CD4-positive, alpha-beta T cell treated with Interleukin-12 subunit alpha and Interleukin-12 subunit beta, for 1 hour (primary cell): Measurements from ENCODE around the gene SEC61A1.

Experiments
- DNase-seq: peaks from one replicate; pipeline ENCODE4 v3.0.0-alpha.2; 2020

Gene SEC61A1

GRCh38 chr3:128078322-128078721 is 26.1 kb downstream of the SEC61A1 start:
- DNase-seq: no peak

GRCh38 chr3:128078875-128079274 is 26.6 kb downstream of the SEC61A1 start:
- DNase-seq: no peak

GRCh38 chr3:128079823-128080222 is 27.6 kb downstream of the SEC61A1 start:
- no peak for DNase-seq

GRCh38 chr3:128080323-128081080 is 28.3 kb downstream of the SEC61A1 start:
- DNase-seq: no peak

- no peak for DNase-seq
Measured at GRCh38 chr3:128081226-128081625, 29.0 kb downstream of the SEC61A1 start.

GRCh38 chr3:128081846-128082245 is 29.6 kb downstream of the SEC61A1 start:
- no peak for DNase-seq

- no peak for DNase-seq
Measured at GRCh38 chr3:128082546-128082945, 30.3 kb downstream of the SEC61A1 start.

- DNase-seq: no peak
Measured at GRCh38 chr3:128083396-128083795, 31.2 kb downstream of the SEC61A1 start.

GRCh38 chr3:128083980-128084674 is 31.9 kb downstream of the SEC61A1 start:
- DNase-seq: no peak

GRCh38 chr3:128084675-128085021 is 32.4 kb downstream of the SEC61A1 start:
- DNase-seq: no peak

- DNase-seq: no peak
Measured at GRCh38 chr3:128089135-128089534, 36.9 kb downstream of the SEC61A1 start.

- no peak for DNase-seq
Measured at GRCh38 chr3:128091586-128091985, 39.3 kb downstream of the SEC61A1 start.

GRCh38 chr3:128094295-128095151 is 42.3 kb downstream of the SEC61A1 start:
- DNase-seq: no peak

GRCh38 chr3:128095222-128095703 is 43.0 kb downstream of the SEC61A1 start:
- DNase-seq: peak; percentile 81

- DNase-seq: no peak
Measured at GRCh38 chr3:128098234-128098633, 46.0 kb downstream of the SEC61A1 start.

GRCh38 chr3:128100161-128100560 is 47.9 kb downstream of the SEC61A1 start:
- DNase-seq: no peak

GRCh38 chr3:128100638-128101037 is 48.4 kb downstream of the SEC61A1 start:
- DNase-seq: no peak

- DNase-seq: no peak
Measured at GRCh38 chr3:128103136-128103676, 51.0 kb downstream of the SEC61A1 start.

GRCh38 chr3:128107834-128108233 is 55.6 kb downstream of the SEC61A1 start:
- no peak for DNase-seq

- DNase-seq: no peak
Measured at GRCh38 chr3:128111147-128111546, 58.9 kb downstream of the SEC61A1 start.

- peak; percentile 73 for DNase-seq
Measured at GRCh38 chr3:128112357-128112968, 60.2 kb downstream of the SEC61A1 start.
